GM19328 (cell line): ENCODE data around the gene CALHM2.

Experiments
- ATAC-seq: cut with Tn5 transposase; IDR thresholded peaks from one replicate; pipeline ENCODE4 v1.9.1; 2021; ENCODE audit warnings: mild to moderate bottlenecking, moderate library complexity; ENCODE audit not compliant: unreplicated experiment

CALHM2 gene

DNA sequence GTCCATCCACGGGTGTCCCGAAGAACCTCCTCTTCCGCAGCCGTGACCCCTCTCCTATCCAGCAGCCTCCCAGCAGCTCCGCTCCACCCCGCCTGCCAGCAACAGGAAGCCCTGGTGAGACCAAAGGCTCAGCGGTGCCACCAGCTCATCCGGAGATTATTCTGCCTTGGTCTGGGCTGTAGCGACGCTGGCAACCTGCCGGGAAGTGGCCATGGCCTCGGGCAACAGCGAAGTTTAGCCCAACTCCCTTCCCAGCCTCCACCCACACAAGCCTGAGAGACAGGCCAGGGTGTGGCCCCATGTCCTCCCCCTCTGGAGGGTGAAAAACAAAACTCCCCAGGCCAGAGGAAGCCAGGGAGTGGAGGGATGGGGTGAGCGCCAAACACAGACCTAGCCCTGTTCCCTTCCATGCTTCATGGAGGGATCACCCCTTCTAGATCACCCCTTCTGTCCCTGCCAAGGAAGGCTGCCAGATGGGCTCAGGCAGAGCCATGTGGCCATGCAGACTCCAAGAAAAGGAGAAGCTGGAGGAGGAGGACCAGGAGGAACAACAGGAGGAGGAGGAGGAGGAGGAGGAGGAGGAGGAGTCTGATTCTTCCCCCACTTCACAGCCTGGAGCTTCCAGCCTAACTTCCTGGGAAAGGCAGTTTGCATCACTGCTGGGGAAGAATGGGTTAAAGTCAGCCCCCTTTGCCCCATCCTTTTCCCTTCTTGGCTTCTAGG lies 918 bp downstream of the CALHM2 start:
- ATAC-seq = no peak

DNA sequence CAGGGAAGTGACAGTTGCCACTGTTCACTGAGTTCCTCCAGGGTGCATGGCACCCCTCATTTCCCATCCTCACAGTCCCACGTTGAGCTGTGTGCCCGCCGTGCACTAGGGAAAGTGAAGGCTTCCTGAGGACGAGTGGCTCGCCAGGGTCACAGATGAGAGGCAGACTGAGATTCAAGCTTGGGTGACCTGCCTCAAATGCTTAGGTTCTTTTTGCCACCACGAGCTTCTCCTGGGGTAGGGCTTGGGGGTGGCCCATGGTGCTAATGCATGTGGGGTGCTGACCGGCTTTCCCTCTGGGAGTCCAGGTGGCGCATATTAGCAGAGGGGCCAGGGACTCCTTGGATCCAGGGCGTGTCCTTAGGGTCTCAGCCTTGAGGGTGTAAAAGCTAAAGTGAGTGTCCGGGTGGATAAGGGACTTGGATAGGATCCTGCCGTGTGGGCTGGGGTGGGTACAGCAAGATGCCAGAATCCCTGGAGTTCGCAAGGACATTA lies 1.9 kb downstream of the CALHM2 start:
- no peak for ATAC-seq

- ATAC-seq = no peak
Observed at GRCh38 chr10:103449208-103450144, 2.7 kb downstream of the CALHM2 start.

GRCh38 chr10:103448746-103449145 lies 3.4 kb downstream of the CALHM2 start:
- ATAC-seq = no peak

- no peak for ATAC-seq
Observed at GRCh38 chr10:103447187-103447586, 5.0 kb downstream of the CALHM2 start.

DNA sequence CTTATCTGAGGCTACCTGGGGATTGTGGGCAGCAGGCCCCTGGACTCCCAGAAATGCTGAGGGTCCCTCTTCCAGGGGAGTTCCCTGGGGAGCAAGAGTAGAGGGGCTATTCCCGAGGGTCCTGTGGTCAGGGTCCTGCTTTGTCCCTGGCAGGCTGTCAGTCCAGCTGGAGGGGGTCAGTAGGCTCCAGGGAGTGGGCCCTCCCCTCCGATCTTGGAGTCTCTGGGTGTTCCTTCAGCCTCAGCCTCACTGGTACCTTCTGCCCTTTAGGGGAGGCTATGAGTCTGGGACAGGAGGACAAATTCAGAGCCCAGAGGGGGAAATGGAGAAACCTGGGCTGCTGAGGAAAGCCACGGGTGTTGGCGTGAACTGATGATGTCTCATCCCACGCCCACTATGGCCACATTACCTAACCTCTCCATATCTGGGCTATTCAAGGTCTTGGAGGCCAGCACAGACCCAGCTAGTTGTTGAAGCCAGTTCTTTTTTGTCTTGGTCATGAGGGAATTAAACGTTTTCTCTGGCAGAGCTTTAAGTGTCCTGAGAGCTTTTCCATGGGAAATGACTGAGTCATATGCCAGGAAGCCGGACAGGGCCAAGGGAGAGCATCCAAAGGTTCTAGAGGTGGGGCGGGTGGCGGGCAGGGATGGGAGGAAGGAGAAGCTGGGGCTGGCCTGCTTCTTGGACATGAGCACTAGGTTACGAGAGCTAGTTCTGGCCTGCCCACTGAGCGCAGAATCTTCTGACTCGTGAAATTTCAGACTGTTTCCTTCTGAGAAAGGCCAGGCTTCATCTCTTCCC lies 6.2 kb downstream of the CALHM2 start:
- no peak for ATAC-seq

- no peak for ATAC-seq
Observed at GRCh38 chr10:103445366-103445765, 6.8 kb downstream of the CALHM2 start.

DNA sequence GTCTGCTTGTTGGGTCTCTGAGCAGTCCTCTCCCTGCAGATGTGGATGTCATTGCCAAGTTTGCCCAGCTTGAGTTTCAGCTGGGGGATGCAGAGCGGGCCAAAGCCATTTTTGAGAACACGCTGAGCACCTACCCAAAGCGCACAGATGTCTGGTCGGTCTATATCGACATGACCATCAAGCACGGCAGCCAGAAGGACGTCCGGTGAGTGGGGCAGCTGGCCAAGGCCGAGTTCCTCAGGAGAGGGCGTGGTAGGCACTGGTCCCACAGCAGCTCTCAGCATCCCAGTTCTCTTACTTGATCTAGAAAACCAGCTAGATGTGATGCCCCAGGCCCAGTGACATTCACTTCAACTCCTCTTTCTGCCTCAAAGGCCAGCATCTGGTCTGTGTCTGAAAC lies 7.7 kb downstream of the CALHM2 start:
- ATAC-seq = no peak

GRCh38 chr10:103443475-103444185 lies 8.5 kb downstream of the CALHM2 start:
- no peak for ATAC-seq

DNA sequence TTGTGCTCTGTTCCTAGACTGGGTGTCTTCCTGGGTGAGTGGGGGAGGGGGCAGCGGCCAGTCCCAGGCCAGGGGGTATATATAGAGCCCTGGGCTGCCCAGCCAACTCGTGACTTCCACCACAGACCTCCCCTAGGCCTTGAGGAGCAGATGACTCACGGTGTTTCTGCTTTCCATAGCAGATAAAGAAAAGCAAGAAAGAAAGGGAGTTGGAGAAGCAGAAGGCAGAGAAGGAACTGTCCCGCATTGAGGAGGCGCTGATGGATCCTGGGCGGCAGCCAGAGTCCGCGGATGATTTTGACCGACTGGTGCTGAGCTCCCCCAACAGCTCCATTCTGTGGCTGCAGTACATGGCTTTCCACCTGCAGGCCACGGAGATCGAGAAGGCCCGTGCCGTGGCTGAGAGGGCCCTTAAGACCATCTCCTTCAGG lies 10.1 kb downstream of the CALHM2 start:
- ATAC-seq = no peak

- no peak for ATAC-seq
Observed at GRCh38 chr10:103441611-103442010, 10.6 kb downstream of the CALHM2 start.

- ATAC-seq = no peak
Observed at GRCh38 chr10:103441206-103441605, 11.0 kb downstream of the CALHM2 start.

- no peak for ATAC-seq
Observed at GRCh38 chr10:103440416-103440815, 11.8 kb downstream of the CALHM2 start.

DNA sequence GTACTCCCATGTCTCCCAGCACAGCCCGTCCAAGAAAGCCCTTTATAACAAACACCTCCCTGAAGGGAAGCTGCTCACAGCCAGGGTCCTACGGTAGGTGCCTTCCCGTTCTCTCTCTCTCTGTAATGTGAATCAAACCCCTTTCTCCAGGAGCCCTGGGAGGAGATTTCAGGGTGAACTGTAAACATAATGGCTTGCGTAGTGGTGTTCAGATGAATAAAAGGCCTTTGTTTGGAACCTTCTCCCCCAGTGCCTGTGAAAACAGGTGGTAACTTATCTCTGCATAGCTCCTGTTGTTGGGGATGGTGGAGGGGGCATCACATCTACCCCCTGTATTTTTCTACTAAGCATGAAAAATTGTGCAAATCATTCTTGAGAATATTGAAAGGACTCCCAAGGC lies 12.4 kb downstream of the CALHM2 start:
- ATAC-seq = no peak

DNA sequence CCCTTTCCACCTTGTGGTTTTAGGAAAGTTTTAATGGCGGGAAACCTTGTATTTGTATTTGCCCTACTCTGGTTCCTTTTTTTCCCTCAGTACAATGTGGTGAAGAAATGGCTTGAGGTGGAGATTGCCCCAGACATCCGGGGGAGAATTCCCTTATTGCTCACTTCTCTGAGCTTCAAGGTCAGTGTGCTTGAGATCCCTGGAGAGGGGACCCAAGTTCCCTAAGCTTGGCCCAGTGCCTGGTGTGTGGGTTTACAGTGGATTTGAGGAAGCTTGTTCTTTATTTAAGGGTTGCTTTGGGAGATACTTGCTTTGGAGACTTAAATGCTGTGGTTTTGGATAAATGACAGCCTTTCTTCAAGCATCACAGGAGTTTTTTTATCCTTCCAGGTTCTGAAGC lies 18.3 kb downstream of the CALHM2 start:
- no peak for ATAC-seq

DNA sequence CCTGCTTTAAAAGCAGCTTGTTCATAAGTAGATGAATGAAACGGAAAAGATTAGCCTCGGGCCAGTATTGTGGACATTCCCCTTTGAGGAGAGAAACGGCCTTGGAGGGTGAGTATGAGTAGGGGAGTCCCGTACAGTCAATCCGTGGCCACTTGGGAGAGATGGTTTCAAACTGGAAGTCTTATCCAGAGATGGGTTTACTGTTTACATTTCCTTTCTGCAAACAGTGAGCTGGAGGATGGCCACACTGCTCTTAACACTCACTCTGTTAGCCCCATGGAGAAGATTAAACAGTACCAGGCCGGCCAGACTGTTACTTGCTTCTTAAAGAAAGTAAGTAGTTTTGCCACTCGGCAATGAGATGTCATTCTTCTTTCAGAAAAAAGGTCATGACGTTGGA lies 20.3 kb downstream of the CALHM2 start:
- no peak for ATAC-seq

GRCh38 chr10:103429647-103430046 lies 22.5 kb downstream of the CALHM2 start:
- no peak for ATAC-seq

GRCh38 chr10:103428989-103429643 lies 23.1 kb downstream of the CALHM2 start:
- ATAC-seq = no peak

- ATAC-seq = no peak
Observed at GRCh38 chr10:103427866-103428265, 24.3 kb downstream of the CALHM2 start.

- ATAC-seq = no peak
Observed at GRCh38 chr10:103423748-103424147, 28.4 kb downstream of the CALHM2 start.
